ENCODE results near the gene HOXD10.

Gene HOXD10

GRCh38 chr2:176093145-176093897, 23.3 kb upstream of the HOXD10 start:
- no peaks in the 10 kb centered on the region for H3K36me3 ChIP-seq (ENCODE audit: control insufficient read depth, insufficient read depth, low read length)
- no peak overlapping the region for H3K4me3 ChIP-seq (replicated peaks; ENCODE audit: low read depth, low read length)
- no peak for DNase-seq (ENCODE audit: extremely low read depth, insufficient read length)
- TF ChIP-seq CTCF (IDR thresholded peaks at IDR 0.05; ENCODE audit: insufficient read depth, low read length, poor library complexity, severe bottlenecking): no peak
- peaks cover 1% of the 10 kb centered on the region; the same call in 1 of the 2 replicates for H3K27me3 ChIP-seq (replicated peaks; ENCODE audit: control insufficient read depth, insufficient read depth, low read length)

GRCh38 chr2:176093898-176094249, 22.7 kb upstream of the HOXD10 start:
- Histone ChIP-seq H3K27me3 (replicated peaks; ENCODE audit: control insufficient read depth, insufficient read depth, low read length) (peaks cover 1% of the 10 kb centered on the region; the same call in 1 of the 2 replicates), H3K4me3 (replicated peaks; ENCODE audit: low read depth, low read length) (no peak overlapping the region)

GRCh38 chr2:176094349-176094748, 22.2 kb upstream of the HOXD10 start:
- H3K4me3 ChIP-seq (replicated peaks; ENCODE audit: low read depth, low read length): no peak overlapping the region
- DNase-seq (ENCODE audit: extremely low read depth, insufficient read length): no peak
- H3K36me3 ChIP-seq (ENCODE audit: control insufficient read depth, insufficient read depth, low read length): no peaks in the 10 kb centered on the region
- TF ChIP-seq CTCF (IDR thresholded peaks at IDR 0.05; ENCODE audit: insufficient read depth, low read length, poor library complexity, severe bottlenecking): no peak
- peaks cover 1% of the 10 kb centered on the region; the same call in 1 of the 2 replicates for H3K27me3 ChIP-seq (replicated peaks; ENCODE audit: control insufficient read depth, insufficient read depth, low read length)

More at GRCh38 chr2:176093898-176094249, 22.7 kb upstream of the HOXD10 start:
- TF ChIP-seq CTCF (IDR thresholded peaks at IDR 0.05; ENCODE audit: insufficient read depth, low read length, poor library complexity, severe bottlenecking): no peak
- no peaks in the 10 kb centered on the region for H3K36me3 ChIP-seq (ENCODE audit: control insufficient read depth, insufficient read depth, low read length)
- no peak for DNase-seq (ENCODE audit: extremely low read depth, insufficient read length)

- no peak for TF ChIP-seq CTCF (IDR thresholded peaks at IDR 0.05; ENCODE audit: insufficient read depth, low read length, poor library complexity, severe bottlenecking)
- Histone ChIP-seq H3K4me3 (replicated peaks; ENCODE audit: low read depth, low read length) (no peak overlapping the region), H3K36me3 (ENCODE audit: control insufficient read depth, insufficient read depth, low read length) (no peaks in the 10 kb centered on the region), H3K27me3 (replicated peaks; ENCODE audit: control insufficient read depth, insufficient read depth, low read length) (peaks cover 1% of the 10 kb centered on the region; the same call in 1 of the 2 replicates)
- DNase-seq (ENCODE audit: extremely low read depth, insufficient read length): no peak
Observed at GRCh38 chr2:176095421-176095820, 21.2 kb upstream of the HOXD10 start.

- DNase-seq (ENCODE audit: extremely low read depth, insufficient read length): no peak
- H3K27me3 ChIP-seq (replicated peaks; ENCODE audit: control insufficient read depth, insufficient read depth, low read length): peaks cover 1% of the 10 kb centered on the region; the same call in 1 of the 2 replicates
- no peak for TF ChIP-seq CTCF (IDR thresholded peaks at IDR 0.05; ENCODE audit: insufficient read depth, low read length, poor library complexity, severe bottlenecking)
Observed at GRCh38 chr2:176096243-176096985, 20.2 kb upstream of the HOXD10 start.

More at GRCh38 chr2:176096243-176096985, 20.2 kb upstream of the HOXD10 start:
- Histone ChIP-seq H3K4me3 (replicated peaks; ENCODE audit: low read depth, low read length) (peak overlapping the region; percentile 22), H3K36me3 (ENCODE audit: control insufficient read depth, insufficient read depth, low read length) (no peaks in the 10 kb centered on the region)

Measured in GM06990 (cell line).